Activated CD8-positive, alpha-beta memory T cell treated with anti-CD3 and anti-CD28 coated beads, Interleukin-2, amount 50 U/mL, for 24 hours (primary cell): ENCODE data around the gene BOLA2.
"Not testable (repeated sequence)": the region's sequence is repeated elsewhere in the genome, so short reads cannot be mapped to it uniquely, and the experiment has no call there.

Experiments
- DNase-seq: peaks from one replicate; pipeline ENCODE4 v3.0.0-alpha.2; 2020; ENCODE audit errors: extremely low read depth

Gene BOLA2

GRCh38 chr16:29454269-29454668 lies at the start of gene BOLA2, which contains the start of gene SLX1B:
Gene BOLA2, minus strand, starts transcription at chr16:29454351. Its CDS starts 98 bp downstream, at chr16:29454253.
Gene SLX1B, plus strand, starts transcription at chr16:29454533.
- DNase-seq = not testable (repeated sequence)

- not testable (repeated sequence) for DNase-seq
These were observed 28.1 kb upstream of the BOLA2 start for GRCh38 chr16:29482276-29482675.

GRCh38 chr16:29472065-29472464 lies 17.9 kb upstream of the BOLA2 start:
- DNase-seq = not testable (repeated sequence)

GRCh38 chr16:29469660-29470059 lies 15.5 kb upstream of the BOLA2 start:
- DNase-seq = not testable (repeated sequence)

GRCh38 chr16:29467654-29468366 lies 13.7 kb upstream of the BOLA2 start:
- not testable (repeated sequence) for DNase-seq

GRCh38 chr16:29466904-29467303 lies 12.8 kb upstream of the BOLA2 start:
- DNase-seq = not testable (repeated sequence)

- DNase-seq = not testable (repeated sequence)
These were observed 12.1 kb upstream of the BOLA2 start for GRCh38 chr16:29465985-29466824.

GRCh38 chr16:29460647-29461030 lies 6.5 kb upstream of the BOLA2 start:
- DNase-seq = not testable (repeated sequence)

GRCh38 chr16:29459706-29460646 lies 5.8 kb upstream of the BOLA2 start, which contains the start of gene SULT1A4:
Gene SULT1A4, plus strand, starts transcription at chr16:29459913. Its CDS starts 1,473 bp downstream, at chr16:29461386.
- not testable (repeated sequence) for DNase-seq

- not testable (repeated sequence) for DNase-seq
These were observed 3.5 kb upstream of the BOLA2 start for GRCh38 chr16:29457660-29458059.

GRCh38 chr16:29454828-29455227 lies 677 bp upstream of the BOLA2 start:
- DNase-seq = not testable (repeated sequence)

- DNase-seq = not testable (repeated sequence)
These were observed 397 bp downstream of the BOLA2 start for GRCh38 chr16:29453754-29454153.

GRCh38 chr16:29425390-29425789 lies 28.8 kb downstream of the BOLA2 start:
- not testable (repeated sequence) for DNase-seq

GRCh38 chr16:29423587-29423986 lies 30.6 kb downstream of the BOLA2 start:
- DNase-seq = not testable (repeated sequence)

- DNase-seq = not testable (repeated sequence)
These were observed 48.9 kb downstream of the BOLA2 start for GRCh38 chr16:29405249-29405648.
